Thoracic aorta (tissue), 2 donors: ENCODE measurements around the gene SUCLG1. TPM values are rescaled to one million over a fixed set of nuclear protein-coding genes. Genes with fewer than 3 reads are reported as not detected.

Experiments used
- ATAC-seq: fragments of 150-250 bp; one replicate; pipeline ENCODE4 v1.8.0; 2017; ENCODE audit warnings: low read depth; ENCODE audit not compliant: insufficient number of reproducible peaks, low FRiP score
- DNase-seq: peaks from one replicate; pipeline ENCODE4 v3.0.0-alpha.2; 2020; ENCODE audit warnings: low spot score
- H3K27ac ChIP-seq, 2 donors: fragments of 200-600 bp; sonication (generic); 1 replicate in 1 of 2; 2 replicates in 1 of 2; pipeline ENCODE4 v1.5.1; 2016; ENCODE audit warnings: mild to moderate bottlenecking in 2 of 2, moderate library complexity in 2 of 2
- H3K27me3 ChIP-seq: fragments of 200-600 bp; sonication (generic); replicated peaks from 2 replicates; pipeline ENCODE4 v1.6.0; 2016; ENCODE audit warnings: mild to moderate bottlenecking; ENCODE audit not compliant: insufficient read depth
- H3K36me3 ChIP-seq: fragments of 200-600 bp; sonication (generic); one replicate; pipeline ENCODE4 v1.5.1; 2016
- H3K4me1 ChIP-seq, 2 donors: fragments of 200-600 bp; sonication (generic); 1 replicate in 1 of 2; 2 replicates in 1 of 2; pipeline versions ENCODE4 v1.5.1 to v1.6.0; 2016; ENCODE audit warnings: low read depth in 2 of 2, mild to moderate bottlenecking in 1 of 2; ENCODE audit not compliant: control insufficient read depth in 1 of 2
- H3K4me3 ChIP-seq: fragments of 200-600 bp; sonication (generic); 2 replicates; pipeline ENCODE4 v1.5.1; 2016; ENCODE audit warnings: mild to moderate bottlenecking
- H3K9me3 ChIP-seq: fragments of 200-600 bp; sonication (generic); 2 replicates; pipeline ENCODE4 v1.5.1; 2016
- total RNA-seq, 2 donors: library from RNA; depleted of rRNA; stranded (reverse); fragments of >200 nt; gene quantifications; one replicate each; pipeline versions ENCODE4 v1.1.0 to v1.2.3, GENCODE V29; 2016
- TF ChIP-seq, protein P1 (sequence below): fragments of 200-600 bp; sonication (generic); IDR thresholded peaks from one replicate; pipeline ENCODE4 v1.5.1; 2019; ENCODE audit warnings: antibody characterized with exemption

Gene SUCLG1
- total RNA-seq, 2 donors from 2014 or later, result 34.3 to 50.6 TPM

DNA sequence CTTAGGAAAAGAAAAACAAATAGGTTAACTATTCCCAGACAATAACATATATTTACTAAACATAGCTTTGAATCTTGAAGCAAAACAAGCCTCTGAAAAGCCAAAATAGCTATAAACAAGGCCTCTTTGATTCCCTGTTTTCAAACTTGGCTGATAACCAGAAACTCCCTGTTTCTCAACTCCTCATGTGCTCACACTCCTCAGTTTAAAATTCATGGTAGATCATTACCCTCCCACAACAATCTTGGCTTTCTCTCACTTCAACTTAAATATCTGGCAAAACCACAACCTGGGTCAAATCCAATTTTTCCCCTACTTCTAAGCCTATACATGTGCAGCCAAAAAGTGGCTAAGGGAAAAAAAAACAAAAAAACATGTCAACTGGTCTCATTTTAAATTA lies 15.6 kb downstream of the SUCLG1 start:
- TF ChIP-seq, protein P1, sequence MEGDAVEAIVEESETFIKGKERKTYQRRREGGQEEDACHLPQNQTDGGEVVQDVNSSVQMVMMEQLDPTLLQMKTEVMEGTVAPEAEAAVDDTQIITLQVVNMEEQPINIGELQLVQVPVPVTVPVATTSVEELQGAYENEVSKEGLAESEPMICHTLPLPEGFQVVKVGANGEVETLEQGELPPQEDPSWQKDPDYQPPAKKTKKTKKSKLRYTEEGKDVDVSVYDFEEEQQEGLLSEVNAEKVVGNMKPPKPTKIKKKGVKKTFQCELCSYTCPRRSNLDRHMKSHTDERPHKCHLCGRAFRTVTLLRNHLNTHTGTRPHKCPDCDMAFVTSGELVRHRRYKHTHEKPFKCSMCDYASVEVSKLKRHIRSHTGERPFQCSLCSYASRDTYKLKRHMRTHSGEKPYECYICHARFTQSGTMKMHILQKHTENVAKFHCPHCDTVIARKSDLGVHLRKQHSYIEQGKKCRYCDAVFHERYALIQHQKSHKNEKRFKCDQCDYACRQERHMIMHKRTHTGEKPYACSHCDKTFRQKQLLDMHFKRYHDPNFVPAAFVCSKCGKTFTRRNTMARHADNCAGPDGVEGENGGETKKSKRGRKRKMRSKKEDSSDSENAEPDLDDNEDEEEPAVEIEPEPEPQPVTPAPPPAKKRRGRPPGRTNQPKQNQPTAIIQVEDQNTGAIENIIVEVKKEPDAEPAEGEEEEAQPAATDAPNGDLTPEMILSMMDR, result no peak
- Histone ChIP-seq H3K4me3 (no peak overlapping the region), H3K9me3 (no peaks in the 10 kb centered on the region), H3K27me3 (no peaks in the 10 kb centered on the region), H3K4me1 (no peaks in the 10 kb centered on the region), H3K36me3 (peaks cover 37% of the 10 kb centered on the region), H3K27ac (no peak overlapping the region)
- ATAC-seq, result no peak
- DNase-seq, result no peak

DNA sequence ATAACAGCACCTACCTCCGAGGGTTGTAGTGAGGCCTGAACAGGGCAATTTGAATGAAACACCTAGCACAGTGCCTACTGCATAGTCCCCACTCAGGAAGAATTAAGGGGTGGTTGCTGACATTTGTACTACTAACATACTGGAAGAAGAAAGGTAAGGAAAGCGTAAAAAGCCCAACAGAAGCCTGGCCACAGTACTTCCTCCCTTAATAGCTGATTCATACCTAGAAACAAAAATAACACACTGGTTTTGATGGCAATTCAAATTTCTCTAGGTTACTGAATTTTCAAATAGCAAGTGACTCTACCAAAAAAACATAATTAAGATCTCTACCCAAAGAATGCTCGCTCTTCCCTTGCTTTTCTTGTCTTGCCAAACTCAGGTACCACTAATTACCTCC lies 16.2 kb downstream of the SUCLG1 start:
- no peak overlapping the region for H3K4me3 ChIP-seq
- no peaks in the 10 kb centered on the region for H3K4me1 ChIP-seq
- TF ChIP-seq, protein P1, result no peak
- peaks cover 40% of the 10 kb centered on the region for H3K36me3 ChIP-seq
- no peak for ATAC-seq
- H3K27me3 ChIP-seq, result no peaks in the 10 kb centered on the region
- H3K27ac ChIP-seq, result no peak overlapping the region
- no peaks in the 10 kb centered on the region for H3K9me3 ChIP-seq
- DNase-seq, result no peak

DNA sequence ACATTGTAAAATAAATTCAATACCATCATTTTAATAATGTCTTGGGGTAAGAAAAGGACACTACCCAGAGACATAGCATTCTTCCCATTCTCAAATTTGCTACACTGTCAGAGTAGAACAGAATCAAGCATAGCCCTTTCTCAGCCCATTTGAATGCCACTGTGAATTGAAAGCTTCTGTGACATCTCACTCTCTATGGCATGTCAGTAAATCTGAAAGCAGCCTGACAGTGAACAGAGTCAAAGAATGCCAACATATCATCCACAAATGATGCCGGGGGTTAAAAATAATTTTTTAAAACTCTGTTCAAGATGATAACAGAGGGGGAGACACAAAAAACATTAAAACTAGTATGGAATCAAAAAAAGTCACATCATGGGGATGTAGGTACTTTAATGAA lies 17.6 kb downstream of the SUCLG1 start:
- H3K4me3 ChIP-seq, result no peak overlapping the region
- DNase-seq (no peak), ATAC-seq (no peak)
- no peaks in the 10 kb centered on the region for H3K27me3 ChIP-seq
- TF ChIP-seq, protein P1, result no peak
- H3K4me1 ChIP-seq, result no peaks in the 10 kb centered on the region
- H3K27ac ChIP-seq, result no peak overlapping the region
- H3K9me3 ChIP-seq, result no peaks in the 10 kb centered on the region
- peaks cover 51% of the 10 kb centered on the region for H3K36me3 ChIP-seq

DNA sequence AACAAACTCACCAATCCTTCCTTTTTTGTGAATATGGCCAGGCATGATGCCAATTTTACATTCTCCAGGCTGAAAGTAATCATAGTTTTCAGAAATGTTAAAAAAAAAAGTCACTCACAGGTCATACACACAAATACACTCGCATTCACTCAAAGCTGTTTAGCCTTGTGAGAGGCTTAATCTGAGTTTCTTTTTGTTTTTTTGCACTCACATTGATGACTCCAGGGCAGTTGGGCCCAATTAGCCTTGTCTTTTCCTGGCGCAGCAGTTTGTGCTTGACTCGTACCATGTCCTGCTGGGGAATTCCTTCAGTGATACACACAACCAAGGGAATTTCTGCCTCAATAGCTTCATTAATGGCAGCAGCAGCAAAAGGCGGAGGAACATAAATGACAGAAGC lies 18.0 kb downstream of the SUCLG1 start:
- DNase-seq (no peak), ATAC-seq (no peak)
- Histone ChIP-seq H3K27ac (no peak overlapping the region), H3K4me3 (no peak overlapping the region), H3K4me1 (no peaks in the 10 kb centered on the region), H3K36me3 (peaks cover 51% of the 10 kb centered on the region), H3K27me3 (no peaks in the 10 kb centered on the region), H3K9me3 (no peaks in the 10 kb centered on the region)
- TF ChIP-seq, protein P1, result no peak

DNA sequence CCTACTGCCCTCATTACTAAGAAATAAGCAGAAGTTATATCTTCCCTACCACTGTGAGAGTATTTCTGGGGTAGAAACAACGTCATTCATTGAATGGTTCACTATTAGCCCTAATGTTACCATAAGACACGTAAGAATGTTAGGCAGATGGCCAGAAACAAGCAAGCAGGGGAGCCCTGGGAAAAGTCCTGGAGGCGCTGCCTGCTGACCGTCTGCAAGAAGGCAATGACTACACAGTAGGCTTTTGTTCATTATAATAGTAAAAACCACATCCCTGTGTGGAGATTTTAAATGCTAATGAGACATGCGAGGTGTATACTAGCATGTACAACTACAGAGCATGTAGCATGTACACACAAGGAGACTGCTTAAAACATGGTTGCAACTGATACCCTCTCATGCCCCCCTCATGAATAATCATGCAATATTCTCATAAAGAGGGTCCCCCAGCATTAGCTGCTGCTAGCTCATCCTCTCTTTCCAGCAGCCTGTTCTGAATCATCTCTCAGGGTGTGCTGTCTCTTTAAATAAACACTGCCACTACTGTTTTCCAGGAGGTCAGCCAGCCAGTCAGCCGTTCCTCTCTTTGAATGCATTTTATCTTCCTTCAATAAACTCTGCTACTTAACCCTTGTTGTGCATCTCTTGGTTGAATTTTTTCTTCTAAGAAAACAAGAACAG lies 23.6 kb downstream of the SUCLG1 start:
- ATAC-seq, result no peak
- TF ChIP-seq, protein P1, result no peak
- H3K36me3 ChIP-seq, result peaks cover 57% of the 10 kb centered on the region

More for the DNA sequence above, 23.6 kb downstream of the SUCLG1 start:
- H3K27ac ChIP-seq, result no peak overlapping the region
- no peaks in the 10 kb centered on the region for H3K27me3 ChIP-seq
- DNase-seq, result no peak
- H3K4me1 ChIP-seq, result no peaks in the 10 kb centered on the region
- no peaks in the 10 kb centered on the region for H3K9me3 ChIP-seq
- no peak overlapping the region for H3K4me3 ChIP-seq
